Sigmoid colon (tissue), 4 donors: Measurements from ENCODE around the gene GORASP1.

Source experiments
- EP300 ChIP-seq, 4 donors: sonication (generic); formaldehyde crosslinking; IDR thresholded peaks; one replicate each; pipeline ENCODE4 v1.6.1; 2017; ENCODE audit warnings: antibody characterized with exemption in 4 of 4
- POLR2A ChIP-seq, 2 donors: fragments of 450-650 bp; IDR thresholded peaks; one replicate each; pipeline ENCODE4 v1.6.1; 2016; ENCODE audit warnings: antibody characterized with exemption in 2 of 2, mild to moderate bottlenecking in 2 of 2, moderate library complexity in 2 of 2
- POLR2AphosphoS5 ChIP-seq, 4 donors: sonication (generic); formaldehyde crosslinking; IDR thresholded peaks; one replicate each; pipeline ENCODE4 v1.6.1; 2017; ENCODE audit warnings: antibody characterized with exemption in 4 of 4
- TF ChIP-seq, protein P1 (sequence below), 4 experiments: fragments of 450-650 bp in 3 of 4; fragments of 200-600 bp in 1 of 4; IDR thresholded peaks; one replicate each; pipeline ENCODE4 v1.5.1; 2016 to 2019; ENCODE audit warnings: antibody characterized with exemption in 4 of 4, mild to moderate bottlenecking in 3 of 4, moderate library complexity in 2 of 4

GRCh38 chr3:39101022-39101689, 6.3 kb downstream of the GORASP1 start:
- TF ChIP-seq, protein P1, sequence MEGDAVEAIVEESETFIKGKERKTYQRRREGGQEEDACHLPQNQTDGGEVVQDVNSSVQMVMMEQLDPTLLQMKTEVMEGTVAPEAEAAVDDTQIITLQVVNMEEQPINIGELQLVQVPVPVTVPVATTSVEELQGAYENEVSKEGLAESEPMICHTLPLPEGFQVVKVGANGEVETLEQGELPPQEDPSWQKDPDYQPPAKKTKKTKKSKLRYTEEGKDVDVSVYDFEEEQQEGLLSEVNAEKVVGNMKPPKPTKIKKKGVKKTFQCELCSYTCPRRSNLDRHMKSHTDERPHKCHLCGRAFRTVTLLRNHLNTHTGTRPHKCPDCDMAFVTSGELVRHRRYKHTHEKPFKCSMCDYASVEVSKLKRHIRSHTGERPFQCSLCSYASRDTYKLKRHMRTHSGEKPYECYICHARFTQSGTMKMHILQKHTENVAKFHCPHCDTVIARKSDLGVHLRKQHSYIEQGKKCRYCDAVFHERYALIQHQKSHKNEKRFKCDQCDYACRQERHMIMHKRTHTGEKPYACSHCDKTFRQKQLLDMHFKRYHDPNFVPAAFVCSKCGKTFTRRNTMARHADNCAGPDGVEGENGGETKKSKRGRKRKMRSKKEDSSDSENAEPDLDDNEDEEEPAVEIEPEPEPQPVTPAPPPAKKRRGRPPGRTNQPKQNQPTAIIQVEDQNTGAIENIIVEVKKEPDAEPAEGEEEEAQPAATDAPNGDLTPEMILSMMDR (IDR thresholded peaks at IDR 0.05), result peak in 3 of 4 experiments; percentile 18 to 58 (median 35)
- TF ChIP-seq POLR2A (IDR thresholded peaks at IDR 0.05) (no peak), POLR2AphosphoS5 (IDR thresholded peaks at IDR 0.05) (no peak), EP300 (IDR thresholded peaks at IDR 0.05) (no peak)
